ENCODE measurements around the gene FGF14. TPM values are rescaled to one million over a fixed set of nuclear protein-coding genes. Genes with fewer than 3 reads are reported as not detected.

FGF14 gene
- total and polyA plus RNA-seq, 2 of the 4 experiments (the other 2 are of a cell fraction): under 0.01 TPM; not detected in 1

DNA sequence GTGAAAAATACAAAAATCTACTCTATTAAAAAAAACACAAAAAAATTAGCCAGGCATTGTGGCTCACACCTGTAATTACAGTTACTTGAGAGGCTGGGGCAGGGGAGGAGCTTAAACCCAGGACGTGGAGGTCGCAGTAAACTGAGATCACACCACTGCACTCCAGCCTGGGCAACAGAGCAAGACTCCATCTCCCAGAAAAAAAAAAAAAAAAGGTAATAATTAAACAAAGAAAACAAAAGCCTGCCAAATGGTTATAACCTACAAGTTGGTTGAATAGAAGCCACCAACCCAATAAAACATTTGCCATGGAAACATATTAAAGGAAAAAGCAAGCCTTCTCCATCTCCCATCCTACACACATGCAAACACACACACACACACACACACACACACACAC lies 694.2 kb downstream of the FGF14 start:
- whole genome bisulfite sequencing, 2 experiments (ENCODE audit: extremely low coverage in 2 of 2, insufficient read length in 1 of 2): no CpG with 5 or more reads among the region's 2 CpGs
- Histone ChIP-seq H4K8ac (ENCODE audit: low read depth in 2 of 2, low read length in 2 of 2) (no peak overlapping the region), H3K36me3 (ENCODE audit: control insufficient read depth, insufficient read depth, low read length) (no peaks in the 10 kb centered on the region), H4K20me1 (ENCODE audit: insufficient read depth, low read length) (no peaks in the 10 kb centered on the region), H2BK5ac (ENCODE audit: low read depth, low read length, poor library complexity, severe bottlenecking) (no peak overlapping the region), H3K23ac (ENCODE audit: low read depth, low read length) (no peak overlapping the region), H3K27me3 (ENCODE audit: control insufficient read depth, insufficient read depth, low read length) (no peaks in the 10 kb centered on the region), H3K4me1 (ENCODE audit: control insufficient read depth, insufficient read depth, low read length) (no peaks in the 10 kb centered on the region), H2BK120ac (ENCODE audit: low read depth, low read length) (no peak overlapping the region), H3K9me3 (ENCODE audit: control insufficient read depth, insufficient read depth, low read length) (no peaks in the 10 kb centered on the region), H3K18ac (ENCODE audit: low read depth, low read length) (no peak overlapping the region), H3K79me1 (ENCODE audit: low read depth in 1 of 2, low read length in 2 of 2) (no peaks in the 10 kb centered on the region), H3K9me1 (ENCODE audit: insufficient read depth, low read length) (no peaks in the 10 kb centered on the region), H3K4me3 (ENCODE audit: insufficient read depth, low read depth, low read length) (no peak overlapping the region), H2BK20ac (ENCODE audit: low read depth, low read length) (no peak overlapping the region), H3K56ac (ENCODE audit: extremely low read depth, insufficient read depth, low read length) (no peak overlapping the region), H2BK15ac (ENCODE audit: low read depth, low read length) (no peak overlapping the region), H2AK9ac (replicated peaks; ENCODE audit: low read depth, low read length, poor library complexity) (no peak overlapping the region), H3K9ac (ENCODE audit: low read depth, low read length) (no peak overlapping the region), H2AK5ac (ENCODE audit: low read depth, low read length) (no peak overlapping the region), H4K91ac (ENCODE audit: insufficient read depth, low read depth, low read length) (no peak overlapping the region), H3K4me2 (ENCODE audit: low read depth, low read length) (no peak overlapping the region), H3K14ac (replicated peaks; ENCODE audit: low read depth, low read length) (no peak overlapping the region), H3K4ac (ENCODE audit: low read depth, low read length) (no peak overlapping the region), H4K5ac (ENCODE audit: low read depth, low read length) (no peak overlapping the region), H3K27ac (ENCODE audit: insufficient read depth, low read length) (no peak overlapping the region), H2AFZ (replicated peaks; ENCODE audit: low read length, poor library complexity) (no peak overlapping the region)
- TF ChIP-seq NFE2L2 (IDR thresholded peaks at IDR 0.05; ENCODE audit: low read depth, low read length): no peak
- no peak for TF ChIP-seq CHD1 (IDR thresholded peaks at IDR 0.05; ENCODE audit: low read depth, low read length)
- TF ChIP-seq BHLHE40 (IDR thresholded peaks at IDR 0.05; ENCODE audit: low read depth, low read length): no peak
- TF ChIP-seq, protein P1, sequence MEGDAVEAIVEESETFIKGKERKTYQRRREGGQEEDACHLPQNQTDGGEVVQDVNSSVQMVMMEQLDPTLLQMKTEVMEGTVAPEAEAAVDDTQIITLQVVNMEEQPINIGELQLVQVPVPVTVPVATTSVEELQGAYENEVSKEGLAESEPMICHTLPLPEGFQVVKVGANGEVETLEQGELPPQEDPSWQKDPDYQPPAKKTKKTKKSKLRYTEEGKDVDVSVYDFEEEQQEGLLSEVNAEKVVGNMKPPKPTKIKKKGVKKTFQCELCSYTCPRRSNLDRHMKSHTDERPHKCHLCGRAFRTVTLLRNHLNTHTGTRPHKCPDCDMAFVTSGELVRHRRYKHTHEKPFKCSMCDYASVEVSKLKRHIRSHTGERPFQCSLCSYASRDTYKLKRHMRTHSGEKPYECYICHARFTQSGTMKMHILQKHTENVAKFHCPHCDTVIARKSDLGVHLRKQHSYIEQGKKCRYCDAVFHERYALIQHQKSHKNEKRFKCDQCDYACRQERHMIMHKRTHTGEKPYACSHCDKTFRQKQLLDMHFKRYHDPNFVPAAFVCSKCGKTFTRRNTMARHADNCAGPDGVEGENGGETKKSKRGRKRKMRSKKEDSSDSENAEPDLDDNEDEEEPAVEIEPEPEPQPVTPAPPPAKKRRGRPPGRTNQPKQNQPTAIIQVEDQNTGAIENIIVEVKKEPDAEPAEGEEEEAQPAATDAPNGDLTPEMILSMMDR (conservative IDR thresholded peaks at IDR 0.05; ENCODE audit: low read depth, low read length): no peak
- no peak for TF ChIP-seq POLR2A (IDR thresholded peaks at IDR 0.05; ENCODE audit: low read depth, low read length)
- TF ChIP-seq, protein P2, sequence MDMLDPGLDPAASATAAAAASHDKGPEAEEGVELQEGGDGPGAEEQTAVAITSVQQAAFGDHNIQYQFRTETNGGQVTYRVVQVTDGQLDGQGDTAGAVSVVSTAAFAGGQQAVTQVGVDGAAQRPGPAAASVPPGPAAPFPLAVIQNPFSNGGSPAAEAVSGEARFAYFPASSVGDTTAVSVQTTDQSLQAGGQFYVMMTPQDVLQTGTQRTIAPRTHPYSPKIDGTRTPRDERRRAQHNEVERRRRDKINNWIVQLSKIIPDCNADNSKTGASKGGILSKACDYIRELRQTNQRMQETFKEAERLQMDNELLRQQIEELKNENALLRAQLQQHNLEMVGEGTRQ (IDR thresholded peaks at IDR 0.05; ENCODE audit: low read depth, low read length): no peak
- no peak for TF ChIP-seq MXI1 (IDR thresholded peaks at IDR 0.05; ENCODE audit: borderline replicate concordance, low read depth, low read length)
- TF ChIP-seq, protein P3, sequence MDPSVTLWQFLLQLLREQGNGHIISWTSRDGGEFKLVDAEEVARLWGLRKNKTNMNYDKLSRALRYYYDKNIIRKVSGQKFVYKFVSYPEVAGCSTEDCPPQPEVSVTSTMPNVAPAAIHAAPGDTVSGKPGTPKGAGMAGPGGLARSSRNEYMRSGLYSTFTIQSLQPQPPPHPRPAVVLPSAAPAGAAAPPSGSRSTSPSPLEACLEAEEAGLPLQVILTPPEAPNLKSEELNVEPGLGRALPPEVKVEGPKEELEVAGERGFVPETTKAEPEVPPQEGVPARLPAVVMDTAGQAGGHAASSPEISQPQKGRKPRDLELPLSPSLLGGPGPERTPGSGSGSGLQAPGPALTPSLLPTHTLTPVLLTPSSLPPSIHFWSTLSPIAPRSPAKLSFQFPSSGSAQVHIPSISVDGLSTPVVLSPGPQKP (IDR thresholded peaks at IDR 0.05; ENCODE audit: borderline replicate concordance, low read depth, low read length): no peak
- no peak for TF ChIP-seq RAD21 (IDR thresholded peaks at IDR 0.05; ENCODE audit: low read length)
- no peak for TF ChIP-seq MAZ (IDR thresholded peaks at IDR 0.05; ENCODE audit: borderline replicate concordance, low read depth, low read length)
- no peak for TF ChIP-seq RFX5 (IDR thresholded peaks at IDR 0.05; ENCODE audit: low read depth, low read length)
- TF ChIP-seq FOS (IDR thresholded peaks at IDR 0.05; ENCODE audit: low read depth, low read length): no peak
- TF ChIP-seq RCOR1 (IDR thresholded peaks at IDR 0.05; ENCODE audit: insufficient replicate concordance, low read length): no peak
- no peak for TF ChIP-seq CEBPB (IDR thresholded peaks at IDR 0.05; ENCODE audit: low read depth, low read length)
- in situ Hi-C loops (cut with MboI; ENCODE audit: low sequenced_read_pairs) (no loop called here), intact Hi-C loops (cut with micrococcal nuclease) (loop anchor here (5.0 kb wide), 1 partner anchor 190 kb away; no protein-coding TSS in a partner anchor), dilution Hi-C loops (cut with HindIII; ENCODE audit: low sequenced_read_pairs, unreplicated experiment) (no loop called here)
- ChIA-PET POLR2A (ENCODE audit: unreplicated experiment) (no interaction called here), CTCF (interaction anchor here (1.5 kb wide), 1 partner anchor 10 kb away, joined by 3 read pairs; no protein-coding TSS in a partner anchor)
- no peak for DNase-seq
- no peak for ATAC-seq (ENCODE audit: low read depth)
- BruUV-seq (replicated peaks): no TSS peak

Measured in IMR-90 (cell line).